Neuron (in vitro differentiated cells): ENCODE data around the gene SLC4A4.

Experiments used
- H2AFZ ChIP-seq: one replicate; pipeline ENCODE4 v1.6.1; 2013; ENCODE audit warnings: low read depth, mild to moderate bottlenecking, inconsistent platforms, low read length, moderate library complexity
- H3K27me3 ChIP-seq: one replicate; pipeline ENCODE4 v1.6.1; 2013; ENCODE audit warnings: low read length; ENCODE audit not compliant: insufficient read depth
- H3K36me3 ChIP-seq: one replicate; pipeline ENCODE4 v1.6.1; 2013; ENCODE audit warnings: low read length; ENCODE audit not compliant: insufficient read depth
- H3K4me1 ChIP-seq: one replicate; pipeline ENCODE4 v1.6.1; 2013; ENCODE audit warnings: low read length; ENCODE audit not compliant: insufficient read depth
- H3K4me3 ChIP-seq: 2 replicates; pipeline ENCODE4 v1.5.1; 2013; ENCODE audit warnings: mild to moderate bottlenecking, low read length, moderate library complexity
- H3K9me3 ChIP-seq: one replicate; pipeline ENCODE4 v1.6.1; 2013; ENCODE audit warnings: low read length

SLC4A4 gene

DNA sequence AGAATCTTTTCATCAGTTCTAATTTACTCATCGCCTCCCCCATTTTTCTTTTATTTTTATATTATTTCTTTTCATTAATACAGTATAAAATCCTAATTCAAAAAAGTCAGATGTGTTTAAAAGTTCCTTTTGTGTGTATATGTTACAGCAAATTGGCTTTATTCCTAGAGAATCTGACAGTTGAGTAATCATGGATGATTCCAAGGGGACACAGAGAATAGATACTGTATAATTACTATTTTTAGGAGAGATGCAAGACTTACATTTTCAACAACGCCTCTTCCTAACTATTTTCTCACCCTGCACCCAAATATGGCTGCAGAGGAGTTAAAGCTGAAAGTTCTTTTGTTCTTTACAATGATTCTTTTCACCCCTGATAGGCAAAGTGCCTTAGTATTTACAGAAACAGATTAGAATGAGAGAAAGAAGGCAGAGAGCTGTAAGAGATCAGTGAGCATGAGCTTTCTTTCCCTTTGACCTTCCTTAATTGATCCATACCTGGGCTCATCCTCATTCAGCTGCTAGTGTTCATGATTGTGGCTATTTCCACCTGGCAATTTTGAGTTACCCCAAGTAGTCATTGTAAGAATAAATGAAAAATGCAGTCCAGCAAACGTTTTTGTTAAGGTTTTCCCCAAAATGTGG lies 210.8 kb downstream of the SLC4A4 start:
- Histone ChIP-seq H3K4me3 (no peak overlapping the region), H3K4me1 (peaks cover 2% of the 10 kb centered on the region), H3K27me3 (no peaks in the 10 kb centered on the region), H3K9me3 (no peaks in the 10 kb centered on the region), H2AFZ (no peak overlapping the region), H3K36me3 (no peaks in the 10 kb centered on the region)

DNA sequence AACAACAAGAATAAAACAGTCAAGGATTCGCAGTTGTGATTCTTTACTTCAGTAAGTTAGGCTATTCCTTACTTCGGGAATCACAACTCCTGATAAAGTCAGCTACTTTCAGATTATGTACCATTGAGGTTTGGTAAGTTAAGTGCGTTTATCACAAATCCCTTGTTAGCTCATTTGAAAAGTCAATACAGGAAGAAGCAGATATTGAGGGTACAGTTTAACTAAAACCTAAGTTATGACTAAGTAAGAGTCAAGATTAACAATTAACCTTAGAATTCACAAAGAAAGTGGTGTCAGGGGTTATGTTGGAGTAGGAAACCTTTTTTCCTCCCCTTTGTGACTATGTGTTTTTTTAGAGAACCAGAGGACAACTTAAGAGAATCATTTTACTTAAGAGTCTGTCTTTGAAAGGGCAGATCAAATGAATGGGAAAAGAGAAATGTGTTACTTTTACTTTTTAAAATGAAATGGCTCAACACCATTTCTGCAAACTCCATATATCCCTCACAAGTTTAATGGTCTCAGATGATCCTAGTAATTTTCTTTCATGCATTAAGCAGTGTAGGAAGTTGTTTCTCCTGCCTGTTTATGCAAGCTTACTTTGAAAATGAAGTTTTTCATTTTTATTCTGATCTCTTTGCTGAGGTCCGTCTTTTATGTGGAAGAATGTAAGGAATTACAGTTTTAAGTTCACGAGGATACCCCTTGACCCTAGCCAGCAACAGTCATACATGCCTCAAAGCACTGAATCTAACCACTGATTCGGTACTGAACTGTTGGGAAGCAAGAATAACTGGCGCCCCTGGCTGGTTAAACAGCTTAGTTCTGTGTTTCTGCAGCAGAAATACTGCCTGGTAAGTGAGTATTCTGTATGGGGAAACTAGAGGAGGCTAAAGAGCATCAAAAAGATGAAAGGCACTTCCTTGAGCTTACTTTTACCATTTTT lies 211.7 kb downstream of the SLC4A4 start:
- no peaks in the 10 kb centered on the region for H3K9me3 ChIP-seq
- H3K36me3 ChIP-seq, result no peaks in the 10 kb centered on the region
- H3K27me3 ChIP-seq, result no peaks in the 10 kb centered on the region
- H3K4me1 ChIP-seq, result peaks cover 2% of the 10 kb centered on the region
- H3K4me3 ChIP-seq, result no peak overlapping the region
- H2AFZ ChIP-seq, result no peak overlapping the region

- Histone ChIP-seq H3K9me3 (no peaks in the 10 kb centered on the region), H2AFZ (no peak overlapping the region), H3K4me3 (no peak overlapping the region), H3K4me1 (peaks cover 2% of the 10 kb centered on the region), H3K27me3 (no peaks in the 10 kb centered on the region), H3K36me3 (no peaks in the 10 kb centered on the region)
These were observed 214.8 kb downstream of the SLC4A4 start for GRCh38 chr4:71553605-71554004.

GRCh38 chr4:71554025-71554424 lies 215.2 kb downstream of the SLC4A4 start:
- H3K4me3 ChIP-seq, result no peak overlapping the region
- no peaks in the 10 kb centered on the region for H3K27me3 ChIP-seq
- H2AFZ ChIP-seq, result no peak overlapping the region
- H3K9me3 ChIP-seq, result no peaks in the 10 kb centered on the region
- H3K36me3 ChIP-seq, result no peaks in the 10 kb centered on the region
- peaks cover 2% of the 10 kb centered on the region for H3K4me1 ChIP-seq

DNA sequence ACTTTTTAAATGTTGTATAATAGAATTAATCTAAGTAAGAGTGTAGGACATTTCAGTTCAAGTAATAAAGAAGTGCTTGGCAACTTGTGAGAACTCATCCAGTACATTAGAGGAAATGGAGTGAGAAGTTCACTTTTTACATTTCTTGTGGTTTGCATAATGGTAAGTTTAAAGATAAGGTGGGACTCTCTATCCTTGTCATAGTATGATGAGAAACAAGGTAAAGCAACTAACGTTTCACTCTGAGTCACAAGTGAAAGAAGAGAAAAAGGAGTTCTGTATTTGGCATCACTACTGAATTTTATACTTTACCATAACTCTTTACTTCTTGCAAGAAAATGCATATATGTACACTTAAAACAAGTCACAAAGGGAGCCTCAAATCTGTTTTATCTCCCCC lies 219.4 kb downstream of the SLC4A4 start:
- Histone ChIP-seq H2AFZ (no peak overlapping the region), H3K4me1 (no peaks in the 10 kb centered on the region), H3K9me3 (no peaks in the 10 kb centered on the region), H3K4me3 (no peak overlapping the region), H3K36me3 (no peaks in the 10 kb centered on the region), H3K27me3 (no peaks in the 10 kb centered on the region)

DNA sequence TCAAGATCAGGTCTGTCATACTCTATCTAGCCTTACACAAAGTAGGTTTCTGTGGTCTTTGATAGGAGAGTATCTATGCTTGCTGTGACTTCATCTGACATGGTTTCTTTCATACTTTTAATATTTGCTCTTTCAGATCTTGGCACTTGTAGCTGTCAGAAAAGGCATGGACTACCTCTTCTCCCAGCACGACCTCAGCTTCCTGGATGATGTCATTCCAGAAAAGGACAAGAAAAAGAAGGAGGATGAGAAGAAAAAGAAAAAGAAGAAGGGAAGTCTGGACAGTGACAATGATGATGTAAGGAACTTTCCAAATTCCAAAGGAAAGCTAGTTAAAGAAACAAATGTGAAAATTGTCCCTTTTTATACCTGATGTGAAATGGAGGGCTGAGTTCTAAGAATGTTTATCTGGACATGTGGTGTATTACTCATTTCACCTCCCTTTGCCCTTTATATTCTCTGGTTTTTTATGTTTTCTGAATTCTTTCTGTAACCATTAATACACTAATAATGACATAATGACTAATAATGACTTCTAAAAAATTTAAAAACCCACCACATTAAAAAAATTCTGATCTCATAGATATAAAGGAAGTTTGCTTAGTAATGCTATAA lies 221.2 kb downstream of the SLC4A4 start:
- Histone ChIP-seq H3K9me3 (no peaks in the 10 kb centered on the region), H2AFZ (no peak overlapping the region), H3K27me3 (no peaks in the 10 kb centered on the region), H3K4me3 (no peak overlapping the region), H3K36me3 (no peaks in the 10 kb centered on the region), H3K4me1 (no peaks in the 10 kb centered on the region)

GRCh38 chr4:71564775-71565174 lies 226.0 kb downstream of the SLC4A4 start:
- H2AFZ ChIP-seq, result no peak overlapping the region
- H3K9me3 ChIP-seq, result no peaks in the 10 kb centered on the region
- peaks cover 8% of the 10 kb centered on the region for H3K4me1 ChIP-seq
- H3K27me3 ChIP-seq, result no peaks in the 10 kb centered on the region
- H3K4me3 ChIP-seq, result no peak overlapping the region
- H3K36me3 ChIP-seq, result no peaks in the 10 kb centered on the region

- Histone ChIP-seq H3K4me3 (no peak overlapping the region), H3K9me3 (no peaks in the 10 kb centered on the region), H2AFZ (no peak overlapping the region), H3K27me3 (no peaks in the 10 kb centered on the region), H3K36me3 (no peaks in the 10 kb centered on the region), H3K4me1 (peaks cover 8% of the 10 kb centered on the region)
These were observed 228.0 kb downstream of the SLC4A4 start for GRCh38 chr4:71566856-71567255.

GRCh38 chr4:71568131-71568530 lies 229.3 kb downstream of the SLC4A4 start:
- peak overlapping the region; percentile 14 for H2AFZ ChIP-seq
- H3K4me1 ChIP-seq, result peaks cover 8% of the 10 kb centered on the region
- no peaks in the 10 kb centered on the region for H3K36me3 ChIP-seq
- no peaks in the 10 kb centered on the region for H3K9me3 ChIP-seq
- H3K4me3 ChIP-seq, result no peak overlapping the region
- H3K27me3 ChIP-seq, result no peaks in the 10 kb centered on the region

GRCh38 chr4:71570492-71570891 lies 231.7 kb downstream of the SLC4A4 start:
- Histone ChIP-seq H3K27me3 (no peaks in the 10 kb centered on the region), H2AFZ (no peak overlapping the region), H3K36me3 (no peaks in the 10 kb centered on the region), H3K4me3 (no peak overlapping the region), H3K9me3 (no peaks in the 10 kb centered on the region), H3K4me1 (peaks cover 8% of the 10 kb centered on the region)

DNA sequence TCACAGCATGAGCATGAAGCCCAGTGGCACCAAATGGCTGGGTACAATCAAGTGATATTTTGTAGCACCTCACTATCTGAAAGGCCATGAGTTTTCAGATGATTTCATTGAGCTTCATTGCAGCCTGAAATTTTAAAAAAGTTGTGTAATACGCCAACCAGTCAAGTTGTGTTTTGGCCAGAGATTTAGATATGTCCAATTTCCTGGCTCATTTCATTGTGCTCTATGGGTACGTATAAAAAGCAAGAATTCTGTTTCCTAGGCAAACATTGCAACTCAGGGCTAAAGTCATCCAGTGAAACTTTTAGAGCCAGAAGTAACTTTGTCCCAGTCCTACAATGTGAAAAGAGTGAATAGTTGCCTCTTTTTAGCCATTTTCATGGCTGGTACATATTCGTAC lies 232.5 kb downstream of the SLC4A4 start:
- Histone ChIP-seq H3K36me3 (no peaks in the 10 kb centered on the region), H3K4me1 (peaks cover 8% of the 10 kb centered on the region), H3K27me3 (no peaks in the 10 kb centered on the region), H3K4me3 (no peak overlapping the region), H3K9me3 (no peaks in the 10 kb centered on the region), H2AFZ (no peak overlapping the region)

DNA sequence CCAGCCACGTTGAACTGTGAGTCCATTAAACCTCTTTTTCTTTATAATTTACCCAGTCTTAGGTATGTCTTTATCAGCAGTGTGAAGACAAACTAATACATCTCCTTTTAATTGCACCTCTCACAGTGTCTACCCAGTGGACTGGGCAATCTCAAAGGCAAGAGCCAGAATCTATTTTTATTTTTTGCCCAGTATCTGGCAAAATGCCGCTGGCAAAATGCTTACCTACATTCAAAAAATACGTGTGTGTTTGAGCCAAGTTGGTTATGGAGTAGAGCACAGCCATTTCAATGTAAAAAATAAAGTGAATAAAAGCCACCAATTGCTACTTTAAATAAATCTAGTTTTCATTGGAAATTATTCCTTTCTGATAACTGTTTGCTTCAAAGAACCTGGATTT lies 245.2 kb downstream of the SLC4A4 start:
- Histone ChIP-seq H3K4me3 (no peak overlapping the region), H3K4me1 (no peaks in the 10 kb centered on the region), H3K9me3 (no peaks in the 10 kb centered on the region), H3K27me3 (no peaks in the 10 kb centered on the region), H2AFZ (no peak overlapping the region), H3K36me3 (no peaks in the 10 kb centered on the region)

DNA sequence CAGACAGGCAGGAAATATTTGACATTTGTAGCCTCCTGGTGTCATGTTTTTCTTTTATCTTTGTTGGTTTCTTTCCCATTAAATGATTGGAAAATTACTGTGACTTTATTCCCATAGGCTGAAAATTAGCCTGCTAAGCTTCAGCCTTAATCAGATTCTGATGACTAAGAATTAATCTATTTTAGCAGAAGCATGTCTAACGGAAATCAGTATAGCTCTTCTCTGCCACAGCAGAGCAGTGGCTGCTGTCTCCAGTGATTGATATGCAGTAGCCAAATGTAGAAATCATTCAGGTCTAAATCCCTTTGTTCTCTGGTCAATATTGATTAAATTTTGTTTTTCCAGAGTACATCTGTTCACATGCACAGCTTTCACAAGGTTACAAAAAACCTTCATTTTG lies 245.8 kb downstream of the SLC4A4 start:
- Histone ChIP-seq H3K4me3 (no peak overlapping the region), H3K9me3 (no peaks in the 10 kb centered on the region), H3K4me1 (no peaks in the 10 kb centered on the region), H3K36me3 (no peaks in the 10 kb centered on the region), H2AFZ (no peak overlapping the region), H3K27me3 (no peaks in the 10 kb centered on the region)
